Measurements from ENCODE around the gene RDX. TPM values are rescaled to one million over a fixed set of nuclear protein-coding genes. Genes with fewer than 3 reads are reported as not detected.

The RDX gene
- total and polyA plus RNA-seq, 2 of the 8 experiments (the other 6 are each of a cell fraction or from before 2014, with no cell fraction given), result 27.4 to 100 TPM

DNA sequence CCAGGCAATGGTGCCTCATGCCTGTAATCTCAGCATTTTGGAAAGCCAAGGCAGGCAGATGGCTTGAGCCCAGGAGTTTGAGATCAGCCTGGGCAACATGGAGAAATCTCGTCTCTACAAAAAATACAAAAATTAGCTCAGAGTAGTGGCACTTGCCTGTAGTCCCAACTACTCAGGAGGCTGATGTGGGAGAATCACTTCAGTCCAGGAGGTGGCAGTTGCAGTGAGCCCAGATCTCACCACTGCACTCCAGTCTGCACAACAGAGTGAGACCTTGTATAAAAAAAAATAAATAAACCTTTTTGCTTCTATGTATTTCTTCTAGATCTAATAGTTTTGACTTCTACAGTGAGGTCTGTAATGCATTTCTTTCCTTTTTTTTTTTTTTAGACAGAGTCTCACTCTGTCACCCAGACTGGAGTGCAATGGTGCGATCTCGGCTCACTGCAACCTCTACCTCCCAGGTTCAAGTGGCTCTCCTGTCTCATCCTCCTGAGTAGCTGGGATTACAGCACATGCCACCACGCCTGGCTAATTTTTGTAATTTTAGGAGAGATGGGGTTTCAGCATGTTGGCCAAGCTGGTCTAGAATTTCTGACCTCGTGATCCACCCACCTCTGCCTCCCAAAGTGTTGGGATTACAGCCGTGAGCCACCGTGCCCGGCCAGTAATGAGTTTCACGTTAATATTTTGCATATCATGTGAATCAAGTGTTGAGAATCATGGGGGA lies 18.1 kb upstream of the RDX start:
- Histone ChIP-seq H2BK20ac (ENCODE audit: low read length) (no peak overlapping the region), H3K18ac (ENCODE audit: extremely low read depth, low read length) (no peak overlapping the region; the same call in 1 of the 2 replicates), H2AK5ac (ENCODE audit: low read depth, low read length) (no peak overlapping the region), H3K4me1 (replicated peaks in 1 of 4; ENCODE audit: control insufficient read depth in 3 of 4, insufficient read depth in 4 of 4, low read length in 3 of 4) (peaks cover 0 to 6% (median 2%) of the 10 kb centered on the region in 4 experiments; a peak in 2 of 7 replicates), H3K79me2 (ENCODE audit: control insufficient read depth in 1 of 2, insufficient read depth in 2 of 2, low read length in 2 of 2) (no peaks in the 10 kb centered on the region), H3K14ac (ENCODE audit: insufficient read length) (no peak overlapping the region), H3K4me2 (ENCODE audit: insufficient read depth in 1 of 2, low read depth in 2 of 2, low read length in 2 of 2) (no peak overlapping the region), H4K8ac (ENCODE audit: extremely low read depth, insufficient read depth, low read length) (no peak overlapping the region), H3K23ac (ENCODE audit: insufficient read length) (no peak overlapping the region), H4K91ac (replicated peaks; ENCODE audit: insufficient read length, low read length) (no peak overlapping the region), H3K4ac (replicated peaks; ENCODE audit: insufficient read length, low read depth, low read length) (no peak overlapping the region), H3K27me3 (replicated peaks in 1 of 4; ENCODE audit: control insufficient read depth in 3 of 4, extremely low read depth in 1 of 4, insufficient read depth in 3 of 4, low read length in 3 of 4) (no peaks in the 10 kb centered on the region), H4K5ac (ENCODE audit: insufficient read length, low read depth, low read length) (no peak overlapping the region), H3K9me3 (ENCODE audit: insufficient read depth in 2 of 2, low read depth in 1 of 2, low read length in 1 of 2) (no peaks in the 10 kb centered on the region), H4K20me1 (replicated peaks in 1 of 2; ENCODE audit: control insufficient read depth in 1 of 2, insufficient read depth in 2 of 2, low read length in 2 of 2) (no peaks in the 10 kb centered on the region), H2BK12ac (ENCODE audit: low read depth, low read length) (no peak overlapping the region), H2BK120ac (replicated peaks; ENCODE audit: low read depth, low read length) (no peak overlapping the region), H3K9ac (replicated peaks in 1 of 4; ENCODE audit: extremely low read depth in 1 of 4, low read depth in 3 of 4, low read length in 3 of 4) (no peak overlapping the region), H2BK5ac (ENCODE audit: low read depth, low read length) (no peak overlapping the region), H2BK15ac (ENCODE audit: low read length) (no peak overlapping the region), H2AFZ (ENCODE audit: low read length) (no peak overlapping the region), H3K79me1 (ENCODE audit: low read depth, low read length) (no peaks in the 10 kb centered on the region), H3K56ac (replicated peaks; ENCODE audit: insufficient read length, low read depth, low read length) (no peak overlapping the region), H3K4me3 (ENCODE audit: extremely low read depth in 1 of 4, insufficient read depth in 2 of 4, low read depth in 3 of 4, low read length in 4 of 4) (no peak overlapping the region), H3K23me2 (ENCODE audit: low read depth, low read length) (no peaks in the 10 kb centered on the region), H3K36me3 (ENCODE audit: control insufficient read depth in 2 of 4, insufficient read depth in 4 of 4, low read length in 3 of 4) (no peaks in the 10 kb centered on the region), H3K27ac (ENCODE audit: low read depth, low read length) (no peak overlapping the region)
- TF ChIP-seq BCL11A (IDR thresholded peaks at IDR 0.05; ENCODE audit: low read depth in 2 of 2, low read length in 2 of 2), result no peak
- no peak for TF ChIP-seq CHD1 (IDR thresholded peaks at IDR 0.05; ENCODE audit: low read depth, low read length)
- no peak for TF ChIP-seq POLR2AphosphoS5 (IDR thresholded peaks at IDR 0.05; ENCODE audit: low read depth, low read length)
- TF ChIP-seq RAD21 (IDR thresholded peaks at IDR 0.05 in 1 of 2, conservative IDR thresholded peaks at IDR 0.05 in 1 of 2; ENCODE audit: low read depth in 2 of 2, low read length in 2 of 2), result 0 out of 4 replicates have a peak, but pooled peaks of 1 of the 2 experiments have one; percentile 2
- no peak for TF ChIP-seq BACH1 (IDR thresholded peaks at IDR 0.05; ENCODE audit: low read length)
- no peak for TF ChIP-seq TBP (IDR thresholded peaks at IDR 0.05; ENCODE audit: low read depth, low read length)
- POLR2A ChIA-PET (ENCODE audit: partially characterized antibody), result no interaction called here
- FAIRE-seq (no peak), DNase-seq (ENCODE audit: low read depth in 1 of 2, low spot score in 2 of 2) (no peak)
- CTCF ChIA-PET (ENCODE audit: partially characterized antibody), result interaction anchor here (1.0 to 1.8 kb wide), 3 partner anchors 10 to 1668 kb away, joined by 3 to 5 read pairs (median 3); no protein-coding TSS in a partner anchor
- 90% methylated on average over 7 of the region's 9 CpGs; no CpG with 5 or more reads in 1 of the 2 experiments for WGBS, 2 experiments (ENCODE audit: extremely low coverage in 1 of 2, insufficient coverage in 1 of 2, insufficient read length in 1 of 2, insufficient replicate concordance in 2 of 2, low coverage in 1 of 2, low lambda C conversion rate in 2 of 2, missing lambda C conversion rate in 1 of 2)

Data from H1 (cell line).